AG04450 (cell line): ENCODE results near the gene GFOD1. TPM values are rescaled to one million over a fixed set of nuclear protein-coding genes. Genes with fewer than 3 reads are reported as not detected.

Experiments used
- CTCF ChIA-PET: fragments of 300-600, 350-600 bp; formaldehyde crosslinking; extraction: SDS; loops from one replicate; lab custom pipeline; 2022; ENCODE audit warnings: antibody characterized with exemption, inconsistent platforms; lab: Charles Lee
- POLR2A ChIA-PET: fragments of 350-600 bp; formaldehyde crosslinking; extraction: SDS; loops from one replicate; lab custom pipeline; 2021; ENCODE audit warnings: antibody characterized with exemption, inconsistent platforms; lab: Yijun Ruan, JAX
- DNase-seq: peaks from one replicate; pipeline ENCODE4 v3.0.0-alpha.2; 2011; ENCODE audit warnings: low read depth, low spot score
- H3K27ac ChIP-seq: one replicate; pipeline ENCODE4 v1.5.1; 2012; ENCODE audit warnings: low read depth, low read length, control low read depth
- H3K27me3 ChIP-seq: one replicate; pipeline ENCODE4 v1.6.0; 2012; ENCODE audit warnings: low read length; ENCODE audit not compliant: control insufficient read depth, insufficient read depth
- H3K4me3 ChIP-seq: 2 replicates; pipeline ENCODE4 v1.5.1; 2011; ENCODE audit warnings: mild to moderate bottlenecking, low read depth, low read length, control low read depth
- H3K9me3 ChIP-seq: 2 replicates; pipeline ENCODE4 v1.5.1; 2012; ENCODE audit warnings: low read length; ENCODE audit not compliant: control insufficient read depth, insufficient read depth
- CTCF ChIP-seq: IDR thresholded peaks from 2 replicates; pipeline ENCODE4 v1.5.1; 2011; ENCODE audit warnings: low read depth, low read length, control low read depth, inconsistent platforms
- polyA plus RNA-seq: library from polyadenylated mRNA; depleted of rRNA; stranded (reverse); fragments of >200 nt; gene quantifications from 2 replicates; pipeline ENCODE4 v1.2.3, GENCODE V29; 2011

The GFOD1 gene
- polyA plus RNA-seq, 1 experiment = 3.0 TPM

GRCh38 chr6:13369591-13369990, 117.8 kb downstream of the GFOD1 start:
- peaks cover 10% of the 10 kb centered on the region; the same call in 1 of the 2 replicates for H3K9me3 ChIP-seq
- POLR2A ChIA-PET = no interaction called here
- no peaks in the 10 kb centered on the region for H3K27me3 ChIP-seq
- no peak for DNase-seq
- CTCF ChIA-PET = no interaction called here
- no peak for TF ChIP-seq CTCF
- no peak overlapping the region for H3K27ac ChIP-seq
- H3K4me3 ChIP-seq = no peak overlapping the region

DNA sequence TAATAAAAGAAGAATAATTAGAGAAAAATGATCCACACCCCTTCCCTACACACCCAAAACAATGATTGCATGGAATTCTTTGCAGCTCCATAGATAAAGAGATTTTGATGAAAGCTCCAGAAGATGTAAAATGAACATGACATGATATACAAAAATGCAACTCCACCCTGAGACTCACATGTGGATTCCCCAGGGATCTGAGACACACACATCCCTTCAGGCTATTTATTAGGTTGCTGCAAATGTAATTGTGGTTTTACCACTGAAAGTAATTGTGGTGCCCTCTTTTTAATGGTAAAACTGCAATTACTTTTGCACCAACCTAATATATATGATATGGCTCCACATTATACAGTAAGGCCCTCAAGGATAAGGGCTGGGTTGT, 118.7 kb downstream of the GFOD1 start:
- H3K9me3 ChIP-seq = peaks cover 10% of the 10 kb centered on the region; the same call in 1 of the 2 replicates
- no peaks in the 10 kb centered on the region for H3K27me3 ChIP-seq
- no peak for DNase-seq
- ChIA-PET CTCF (no interaction called here), POLR2A (no interaction called here)
- no peak for TF ChIP-seq CTCF
- H3K27ac ChIP-seq = no peak overlapping the region
- no peak overlapping the region for H3K4me3 ChIP-seq

GRCh38 chr6:13368079-13368730, 119.2 kb downstream of the GFOD1 start:
- CTCF ChIA-PET = no interaction called here
- H3K27me3 ChIP-seq = no peaks in the 10 kb centered on the region

GRCh38 chr6:13367396-13367795, 120.0 kb downstream of the GFOD1 start:
- Histone ChIP-seq H3K27ac (no peak overlapping the region), H3K27me3 (no peaks in the 10 kb centered on the region), H3K9me3 (peaks cover 10% of the 10 kb centered on the region; the same call in 1 of the 2 replicates), H3K4me3 (no peak overlapping the region)
- DNase-seq = no peak
- no peak for TF ChIP-seq CTCF
- POLR2A ChIA-PET = no interaction called here
- CTCF ChIA-PET = no interaction called here

More at GRCh38 chr6:13368079-13368730, 119.2 kb downstream of the GFOD1 start:
- Histone ChIP-seq H3K9me3 (peaks cover 10% of the 10 kb centered on the region; the same call in 1 of the 2 replicates), H3K4me3 (no peak overlapping the region), H3K27ac (no peak overlapping the region)
- POLR2A ChIA-PET = no interaction called here
- no peak for DNase-seq
- TF ChIP-seq CTCF = no peak

GRCh38 chr6:13365320-13365719, 122.1 kb downstream of the GFOD1 start:
- no peak overlapping the region for H3K27ac ChIP-seq
- peaks cover 10% of the 10 kb centered on the region; the same call in 1 of the 2 replicates for H3K9me3 ChIP-seq
- DNase-seq = no peak
- no peak overlapping the region for H3K4me3 ChIP-seq
- CTCF ChIA-PET = no interaction called here
- no peak for TF ChIP-seq CTCF
- H3K27me3 ChIP-seq = no peaks in the 10 kb centered on the region
- POLR2A ChIA-PET = interaction anchor here (0.6 kb wide), 1 partner anchor 28 kb away, joined by 7 read pairs; no protein-coding TSS in a partner anchor
